IPS-20b (cell line): ENCODE measurements around the gene MASP2.
A peak's percentile ranks its signal among the peaks of the same experiment; 100 is the strongest.
"Not testable (repeated sequence)": the region's sequence is repeated elsewhere in the genome, so short reads cannot be mapped to it uniquely, and the experiment has no call there.

Experiments
- H3K27ac ChIP-seq: one replicate; pipeline ENCODE4 v1.5.1; 2013; ENCODE audit warnings: low read length
- H3K27me3 ChIP-seq: 2 replicates; pipeline ENCODE4 v1.6.1; 2013; ENCODE audit warnings: mild to moderate bottlenecking, low read length, inconsistent platforms; ENCODE audit not compliant: insufficient read depth
- H3K36me3 ChIP-seq: 2 replicates; pipeline ENCODE4 v1.6.1; 2013; ENCODE audit warnings: low read depth, mild to moderate bottlenecking, inconsistent platforms, low read length, moderate library complexity; ENCODE audit not compliant: insufficient read depth
- H3K4me1 ChIP-seq: 2 replicates; pipeline ENCODE4 v1.6.1; 2013; ENCODE audit warnings: mild to moderate bottlenecking, control low read depth, inconsistent platforms, low read length, moderate library complexity; ENCODE audit not compliant: insufficient read depth
- H3K4me3 ChIP-seq: 2 replicates; pipeline ENCODE4 v1.5.1; 2013; ENCODE audit warnings: mild to moderate bottlenecking, low read length, inconsistent platforms
- H3K9ac ChIP-seq: 2 replicates; pipeline ENCODE4 v1.6.1; 2013; ENCODE audit warnings: low read depth, mild to moderate bottlenecking, inconsistent platforms, low read length, moderate library complexity
- H3K9me3 ChIP-seq: 2 replicates; pipeline ENCODE4 v1.6.1; 2013; ENCODE audit warnings: mild to moderate bottlenecking, low read depth, low read length, inconsistent platforms; ENCODE audit not compliant: insufficient read depth

Gene MASP2

DNA sequence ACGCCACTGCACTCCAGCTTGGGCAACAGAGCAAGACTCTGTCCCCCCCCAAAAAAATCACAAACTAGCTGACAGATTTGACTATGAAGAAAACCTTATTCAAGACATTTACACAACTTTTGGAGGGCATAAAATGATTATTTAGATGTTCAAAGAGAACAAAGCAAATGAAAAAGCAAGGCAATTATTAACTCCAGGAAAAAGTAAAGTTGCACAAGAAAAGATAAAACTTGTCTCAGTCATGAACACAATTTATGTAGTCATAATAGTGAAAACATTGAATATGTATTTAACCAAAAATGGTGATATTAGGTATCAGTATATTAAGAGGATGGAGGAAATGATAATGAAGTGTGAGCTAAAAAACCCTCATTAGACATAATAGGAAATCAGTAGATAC, 46.5 kb downstream of the MASP2 start:
- H3K27me3 ChIP-seq: no peaks in the 10 kb centered on the region
- no peak overlapping the region for H3K4me3 ChIP-seq
- no peaks in the 10 kb centered on the region for H3K9me3 ChIP-seq
- H3K9ac ChIP-seq: no peak overlapping the region
- no peaks in the 10 kb centered on the region for H3K36me3 ChIP-seq
- H3K27ac ChIP-seq: no peak overlapping the region
- H3K4me1 ChIP-seq: no peaks in the 10 kb centered on the region

DNA sequence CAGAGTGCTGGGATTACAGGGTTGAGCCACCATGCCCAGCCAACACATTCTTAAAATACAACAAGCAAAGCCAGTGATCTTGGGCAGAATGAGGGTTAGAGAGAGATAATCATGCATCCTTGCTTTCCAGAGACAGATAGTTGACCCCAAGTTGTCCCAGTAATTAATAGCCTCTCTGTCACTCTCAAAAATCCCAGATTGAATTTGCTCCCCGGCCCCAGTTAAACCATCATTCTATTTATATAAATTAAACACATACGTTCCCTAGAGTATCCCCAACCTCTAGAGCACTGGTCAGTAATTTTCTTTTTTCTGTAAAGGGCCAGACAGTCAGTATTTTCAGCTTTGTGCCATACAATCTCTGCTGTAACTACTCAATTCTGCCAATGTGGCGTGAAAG, 50.9 kb downstream of the MASP2 start:
- no peaks in the 10 kb centered on the region for H3K4me1 ChIP-seq
- no peaks in the 10 kb centered on the region for H3K9me3 ChIP-seq
- H3K27ac ChIP-seq: no peak overlapping the region
- no peaks in the 10 kb centered on the region for H3K36me3 ChIP-seq
- H3K4me3 ChIP-seq: no peak overlapping the region
- no peaks in the 10 kb centered on the region for H3K27me3 ChIP-seq
- H3K9ac ChIP-seq: no peak overlapping the region

DNA sequence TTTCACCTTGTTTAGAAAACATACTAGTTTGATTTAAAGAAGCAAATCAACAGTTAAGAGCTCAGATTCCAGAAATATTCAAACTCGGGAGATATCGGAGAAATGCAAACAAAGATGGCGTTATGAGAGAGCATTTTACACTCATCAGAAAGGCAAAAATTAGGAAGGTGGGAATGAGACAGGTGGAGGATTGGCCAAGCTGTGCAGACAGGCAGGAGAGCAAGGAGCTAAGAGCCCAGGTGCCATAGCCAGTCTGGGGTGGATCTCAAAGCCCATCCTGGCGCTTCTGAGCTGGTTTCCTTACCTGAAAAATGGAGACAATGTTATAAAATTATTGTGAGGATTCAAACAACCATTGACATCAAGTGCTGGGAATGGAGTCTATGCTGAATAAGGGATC, 54.2 kb downstream of the MASP2 start:
- Histone ChIP-seq H3K4me3 (no peak overlapping the region), H3K9ac (no peak overlapping the region), H3K4me1 (peaks cover 4% of the 10 kb centered on the region; the same call in 1 of the 2 replicates), H3K27ac (no peak overlapping the region), H3K9me3 (no peaks in the 10 kb centered on the region), H3K27me3 (no peaks in the 10 kb centered on the region), H3K36me3 (no peaks in the 10 kb centered on the region)

- H3K9me3 ChIP-seq, H3K9ac ChIP-seq, H3K27me3 ChIP-seq, H3K4me3 ChIP-seq, H3K27ac ChIP-seq, H3K4me1 ChIP-seq, H3K36me3 ChIP-seq: not testable (repeated sequence)
Observed at GRCh38 chr1:10992004-10992403, 55.0 kb downstream of the MASP2 start.

DNA sequence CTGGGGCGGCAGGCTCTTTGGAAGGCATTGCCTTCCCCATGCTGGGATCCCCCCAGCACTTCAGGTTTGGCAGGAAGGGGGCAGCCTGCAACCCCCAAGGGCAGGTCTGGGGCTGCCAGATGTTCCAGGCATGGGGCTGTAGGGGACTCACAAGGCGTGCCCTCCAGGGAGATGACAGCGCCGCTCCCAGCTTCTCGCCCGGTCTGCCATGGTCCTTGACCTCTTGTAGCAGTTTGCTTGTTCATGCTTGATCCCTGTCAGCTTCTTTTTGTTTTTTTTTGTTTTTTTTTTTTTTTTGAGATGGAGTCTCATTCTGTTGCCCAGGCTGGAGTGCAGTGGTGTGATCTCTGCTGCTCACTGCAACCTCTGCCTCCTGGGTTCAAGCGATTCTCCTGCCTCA, 56.2 kb downstream of the MASP2 start:
- Histone ChIP-seq H3K4me1 (peaks cover 4% of the 10 kb centered on the region; the same call in 1 of the 2 replicates), H3K9me3 (no peaks in the 10 kb centered on the region), H3K36me3 (no peaks in the 10 kb centered on the region), H3K9ac (no peak overlapping the region), H3K27me3 (no peaks in the 10 kb centered on the region), H3K27ac (no peak overlapping the region), H3K4me3 (no peak overlapping the region)

GRCh38 chr1:10989920-10990516, 57.0 kb downstream of the MASP2 start:
- not testable (repeated sequence) for H3K36me3 ChIP-seq

GRCh38 chr1:10989095-10989494, 57.9 kb downstream of the MASP2 start:
- no peak overlapping the region for H3K27ac ChIP-seq

More at GRCh38 chr1:10989920-10990516, 57.0 kb downstream of the MASP2 start:
- H3K27ac ChIP-seq, H3K4me1 ChIP-seq, H3K27me3 ChIP-seq, H3K4me3 ChIP-seq, H3K9me3 ChIP-seq, H3K9ac ChIP-seq: not testable (repeated sequence)

DNA sequence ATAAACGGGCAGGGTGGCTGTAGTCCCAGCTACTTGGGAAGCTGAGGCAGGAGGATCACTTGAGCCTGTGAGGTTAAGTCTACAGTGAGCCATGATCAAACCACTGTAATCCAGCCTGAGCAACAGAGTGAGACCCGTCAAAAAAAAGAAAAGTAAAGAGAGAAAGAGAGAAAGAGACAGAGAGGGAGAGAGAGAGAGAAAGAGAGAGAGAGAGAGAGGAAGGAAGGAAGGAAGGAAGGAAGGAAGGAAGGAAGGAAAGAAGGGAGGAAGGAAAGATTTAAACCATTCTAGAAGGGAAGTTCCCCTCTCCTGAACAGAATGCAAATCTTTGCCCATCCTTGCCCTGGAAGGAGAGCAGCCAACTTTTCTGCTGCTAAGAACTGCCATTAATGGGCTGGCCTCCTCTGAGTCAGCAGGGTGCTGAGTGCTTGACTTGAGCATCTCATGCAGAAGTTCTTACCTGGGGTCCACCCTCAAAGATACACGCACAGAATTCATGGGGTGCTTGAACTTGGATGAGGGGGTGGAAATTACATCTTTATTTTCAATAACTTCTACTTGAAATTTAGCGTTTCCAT, 59.1 kb downstream of the MASP2 start:
- Histone ChIP-seq H3K4me1 (peaks cover 4% of the 10 kb centered on the region; the same call in 1 of the 2 replicates), H3K4me3 (no peak overlapping the region), H3K9me3 (no peaks in the 10 kb centered on the region), H3K36me3 (no peaks in the 10 kb centered on the region), H3K9ac (no peak overlapping the region), H3K27me3 (no peaks in the 10 kb centered on the region), H3K27ac (no peak overlapping the region)

More at GRCh38 chr1:10989095-10989494, 57.9 kb downstream of the MASP2 start:
- H3K27me3 ChIP-seq: no peaks in the 10 kb centered on the region
- no peaks in the 10 kb centered on the region for H3K36me3 ChIP-seq
- H3K4me3 ChIP-seq: no peak overlapping the region
- H3K4me1 ChIP-seq: peaks cover 4% of the 10 kb centered on the region; the same call in 1 of the 2 replicates
- no peaks in the 10 kb centered on the region for H3K9me3 ChIP-seq
- no peak overlapping the region for H3K9ac ChIP-seq

DNA sequence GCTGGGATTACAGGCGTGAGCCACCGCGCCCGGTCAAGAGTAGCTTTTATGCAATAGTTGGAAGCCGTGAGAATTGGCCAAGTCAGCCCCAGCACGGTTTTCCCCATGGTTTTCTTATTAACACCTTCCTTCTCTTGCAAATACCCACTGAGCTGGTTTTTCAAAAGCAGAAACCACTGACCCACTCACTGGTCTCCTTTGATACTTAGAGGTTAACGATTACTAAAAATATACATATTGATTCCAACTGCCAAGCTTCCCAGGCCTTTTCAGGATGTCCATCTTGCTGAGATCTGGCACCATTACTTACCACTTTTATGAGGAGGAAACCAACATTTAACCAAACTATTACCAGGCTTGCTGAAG, 60.5 kb downstream of the MASP2 start:
- Histone ChIP-seq H3K36me3 (no peaks in the 10 kb centered on the region), H3K9ac (no peak overlapping the region), H3K4me3 (no peak overlapping the region), H3K9me3 (no peaks in the 10 kb centered on the region), H3K27me3 (no peaks in the 10 kb centered on the region), H3K4me1 (peaks cover 4% of the 10 kb centered on the region; the same call in 1 of the 2 replicates), H3K27ac (no peak overlapping the region)

- Histone ChIP-seq H3K27me3 (no peaks in the 10 kb centered on the region), H3K9ac (peak overlapping the region; percentile 73; the same call in 1 of the 2 replicates), H3K36me3 (no peaks in the 10 kb centered on the region), H3K4me3 (peak overlapping the region; percentile 61; the same call in 1 of the 2 replicates), H3K9me3 (no peaks in the 10 kb centered on the region), H3K27ac (peak overlapping the region; percentile 71), H3K4me1 (peaks cover 12% of the 10 kb centered on the region; the same call in 1 of the 2 replicates)
Observed at GRCh38 chr1:10980841-10981727, 66.0 kb downstream of the MASP2 start.

GRCh38 chr1:10980094-10980577, 66.9 kb downstream of the MASP2 start:
- H3K27ac ChIP-seq: peak overlapping the region; percentile 71
- H3K4me3 ChIP-seq: peak overlapping the region; percentile 61; the same call in 1 of the 2 replicates
- no peaks in the 10 kb centered on the region for H3K9me3 ChIP-seq
- H3K36me3 ChIP-seq: no peaks in the 10 kb centered on the region
- H3K4me1 ChIP-seq: peaks cover 12% of the 10 kb centered on the region; the same call in 1 of the 2 replicates
- no peaks in the 10 kb centered on the region for H3K27me3 ChIP-seq
- H3K9ac ChIP-seq: peak overlapping the region; percentile 73; the same call in 1 of the 2 replicates
